ENCODE data around the gene ARL8B.

The ARL8B gene

GRCh38 chr3:5198986-5199731 is 77.1 kb downstream of the ARL8B start:
- Histone ChIP-seq H3K27ac (replicated peaks) (peak overlapping the region; percentile 73), H3K4me3 (replicated peaks; ENCODE audit: insufficient read depth, low read length) (no peak overlapping the region), H3K27me3 (ENCODE audit: insufficient read depth, poor library complexity, severe bottlenecking) (no peaks in the 10 kb centered on the region)
- DNase-seq (ENCODE audit: low read depth in 1 of 2, low spot score in 1 of 2): peak in 1 of 2 experiments; percentile 75
- TF ChIP-seq SPI1 (IDR thresholded peaks at IDR 0.05; ENCODE audit: borderline replicate concordance, low read depth) (peak; percentile 94), POLR2AphosphoS5 (IDR thresholded peaks at IDR 0.05; ENCODE audit: low read depth) (no peak)

GRCh38 chr3:5201536-5201935 is 79.4 kb downstream of the ARL8B start:
- Histone ChIP-seq H3K4me3 (replicated peaks; ENCODE audit: insufficient read depth, low read length) (no peak overlapping the region), H3K27ac (replicated peaks) (no peak overlapping the region), H3K27me3 (ENCODE audit: insufficient read depth, poor library complexity, severe bottlenecking) (no peaks in the 10 kb centered on the region)
- TF ChIP-seq SPI1 (IDR thresholded peaks at IDR 0.05; ENCODE audit: borderline replicate concordance, low read depth): no peak
- no peak for TF ChIP-seq GABPA (IDR thresholded peaks at IDR 0.05; ENCODE audit: low read depth)
- TF ChIP-seq CTCF (IDR thresholded peaks at IDR 0.05; ENCODE audit: insufficient read depth, low read length): no peak
- no peak for TF ChIP-seq POLR2AphosphoS5 (IDR thresholded peaks at IDR 0.05; ENCODE audit: low read depth)
- TF ChIP-seq REST (IDR thresholded peaks at IDR 0.05; ENCODE audit: insufficient replicate concordance, low read depth): no peak
- no peak for DNase-seq (ENCODE audit: low read depth in 1 of 2, low spot score in 1 of 2)

DNA sequence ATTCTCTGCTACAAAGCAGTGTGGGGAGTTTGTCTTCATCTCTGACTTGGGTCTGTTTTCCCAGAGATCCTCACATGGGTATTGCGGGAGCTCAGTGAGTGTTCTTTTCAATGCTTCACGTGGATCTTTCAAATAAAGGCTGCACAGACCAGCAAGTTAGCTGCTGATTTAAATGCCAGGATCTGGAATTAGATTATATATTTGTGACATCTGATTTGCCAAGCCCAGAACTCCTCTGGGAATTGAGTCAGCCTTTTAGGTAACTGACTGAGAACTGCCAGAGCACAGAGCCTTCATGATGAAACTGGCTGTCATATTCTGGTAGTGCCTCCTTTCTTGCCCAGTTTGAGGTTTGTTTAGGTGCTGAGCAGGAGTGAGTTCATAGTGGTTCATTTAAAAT is 80.1 kb downstream of the ARL8B start:
- no peak for DNase-seq (ENCODE audit: low read depth in 1 of 2, low spot score in 1 of 2)
- TF ChIP-seq POLR2AphosphoS5 (IDR thresholded peaks at IDR 0.05; ENCODE audit: low read depth): no peak
- TF ChIP-seq REST (IDR thresholded peaks at IDR 0.05; ENCODE audit: insufficient replicate concordance, low read depth): no peak
- no peak for TF ChIP-seq CTCF (IDR thresholded peaks at IDR 0.05; ENCODE audit: insufficient read depth, low read length)
- TF ChIP-seq GABPA (IDR thresholded peaks at IDR 0.05; ENCODE audit: low read depth): no peak
- TF ChIP-seq SPI1 (IDR thresholded peaks at IDR 0.05; ENCODE audit: borderline replicate concordance, low read depth): no peak
- Histone ChIP-seq H3K4me3 (replicated peaks; ENCODE audit: insufficient read depth, low read length) (no peak overlapping the region), H3K27ac (replicated peaks) (no peak overlapping the region), H3K27me3 (ENCODE audit: insufficient read depth, poor library complexity, severe bottlenecking) (no peaks in the 10 kb centered on the region)

GRCh38 chr3:5205165-5205941 is 83.3 kb downstream of the ARL8B start:
- Histone ChIP-seq H3K4me3 (replicated peaks; ENCODE audit: insufficient read depth, low read length) (no peak overlapping the region), H3K27me3 (ENCODE audit: insufficient read depth, poor library complexity, severe bottlenecking) (no peaks in the 10 kb centered on the region), H3K27ac (replicated peaks) (no peak overlapping the region)
- DNase-seq (ENCODE audit: low read depth in 1 of 2, low spot score in 1 of 2): no peak
- TF ChIP-seq CTCF (IDR thresholded peaks at IDR 0.05; ENCODE audit: insufficient read depth, low read length) (no peak), GABPA (IDR thresholded peaks at IDR 0.05; ENCODE audit: low read depth) (no peak), SPI1 (IDR thresholded peaks at IDR 0.05; ENCODE audit: borderline replicate concordance, low read depth) (no peak), REST (IDR thresholded peaks at IDR 0.05; ENCODE audit: insufficient replicate concordance, low read depth) (no peak), POLR2AphosphoS5 (IDR thresholded peaks at IDR 0.05; ENCODE audit: low read depth) (no peak)

All from HL-60 (cell line).